Activated CD4-positive, alpha-beta T cell treated with anti-CD3 and anti-CD28 coated beads, Interleukin-2, Interleukin-4, amounts not matched to agents 100 ng/mL and 50 ng/mL, durations not matched to agents 16 hours and 8 hours (primary cell): ENCODE data around the gene ASPG.

Source experiments
- DNase-seq: peaks from one replicate; pipeline ENCODE4 v3.0.0-alpha.2; 2020; ENCODE audit warnings: low spot score

Gene ASPG

GRCh38 chr14:104075530-104076151, 9.9 kb upstream of the ASPG start:
- no peak for DNase-seq

GRCh38 chr14:104076743-104077142, 8.8 kb upstream of the ASPG start:
- DNase-seq = peak; percentile 46

GRCh38 chr14:104078031-104078455, 7.5 kb upstream of the ASPG start:
- peak; percentile 90 for DNase-seq

GRCh38 chr14:104080376-104081260, 4.9 kb upstream of the ASPG start:
- DNase-seq = no peak

- DNase-seq = no peak
These were observed 4.2 kb upstream of the ASPG start for GRCh38 chr14:104081261-104081835.

- DNase-seq = no peak
These were observed 3.5 kb upstream of the ASPG start for GRCh38 chr14:104081951-104082464.

- DNase-seq = no peak
These were observed 2.7 kb upstream of the ASPG start for GRCh38 chr14:104082807-104083206.

GRCh38 chr14:104084251-104085002, 1.1 kb upstream of the ASPG start:
- no peak for DNase-seq

GRCh38 chr14:104085889-104086201, 345 bp downstream of the ASPG start:
- DNase-seq = no peak

GRCh38 chr14:104086210-104086660, 735 bp downstream of the ASPG start:
- no peak for DNase-seq

- no peak for DNase-seq
These were observed 1.4 kb downstream of the ASPG start for GRCh38 chr14:104086661-104087461.

GRCh38 chr14:104087505-104087904, 2.0 kb downstream of the ASPG start:
- DNase-seq = no peak

GRCh38 chr14:104087981-104088850, 2.7 kb downstream of the ASPG start:
- no peak for DNase-seq

GRCh38 chr14:104090071-104090748, 4.7 kb downstream of the ASPG start:
- no peak for DNase-seq

- DNase-seq = no peak
These were observed 5.8 kb downstream of the ASPG start for GRCh38 chr14:104091061-104091926.

GRCh38 chr14:104091927-104092771, 6.6 kb downstream of the ASPG start:
- no peak for DNase-seq

- no peak for DNase-seq
These were observed 7.4 kb downstream of the ASPG start for GRCh38 chr14:104092931-104093365.
